ENCODE results near the gene LRTM2. TPM values are rescaled to one million over a fixed set of nuclear protein-coding genes. Genes with fewer than 3 reads are reported as not detected.

LRTM2 gene
- polyA plus RNA-seq, 1 donor (not counting 4 experiments of a cell fraction or from before 2014, with no cell fraction given), result not detected

DNA sequence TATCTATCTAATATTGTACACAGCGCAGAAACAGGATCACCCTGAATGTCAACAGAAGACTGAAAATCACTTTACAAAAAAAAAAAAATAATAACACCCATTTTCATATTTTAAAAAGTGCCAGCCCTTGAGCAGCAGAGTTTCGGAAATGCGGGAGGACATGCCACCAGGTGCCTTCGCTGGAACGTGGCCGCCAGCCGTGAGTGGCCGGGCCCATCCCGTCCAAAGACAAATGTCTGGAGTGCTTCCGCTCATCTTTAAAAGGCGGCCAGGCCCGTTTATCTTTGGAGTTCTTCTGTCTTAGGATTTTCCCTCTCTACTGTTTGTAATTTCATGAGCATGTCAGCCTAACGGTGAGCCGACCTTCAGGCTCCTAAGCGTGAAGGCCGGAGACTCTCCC, 43.5 kb downstream of the LRTM2 start:
- H3K27me3 ChIP-seq (ENCODE audit: control insufficient read depth, extremely low read depth, insufficient read depth, low read length), result peaks cover 15% of the 10 kb centered on the region
- H3K9me1 ChIP-seq (ENCODE audit: control insufficient read depth, extremely low read depth, insufficient read depth, low read length), result no peaks in the 10 kb centered on the region
- no peak overlapping the region for H2AFZ ChIP-seq (ENCODE audit: control insufficient read depth, low read length)
- FAIRE-seq (no peak), DNase-seq (ENCODE audit: low read depth, low spot score) (no peak)
- H3K36me3 ChIP-seq (ENCODE audit: control insufficient read depth in 2 of 2, extremely low read depth in 1 of 2, insufficient read depth in 2 of 2, low read length in 2 of 2), result no peaks in the 10 kb centered on the region
- dilution Hi-C loops (cut with MboI; ENCODE audit: extremely low pct_ligation_motif_present, low sequenced_read_pairs), result no loop called here
- no peaks in the 10 kb centered on the region for H3K9me3 ChIP-seq (ENCODE audit: control insufficient read depth, low read depth, low read length)
- H3K4me3 ChIP-seq (ENCODE audit: control insufficient read depth in 2 of 3, extremely low read depth in 1 of 3, insufficient read depth in 2 of 3, low read depth in 1 of 3, low read length in 3 of 3), result no peak overlapping the region
- H4K20me1 ChIP-seq (ENCODE audit: control insufficient read depth, extremely low read depth, insufficient read depth, low read length), result no peaks in the 10 kb centered on the region
- H3K27ac ChIP-seq (ENCODE audit: control insufficient read depth, insufficient read depth, low read length), result no peak overlapping the region
- no peak overlapping the region for H3K4me2 ChIP-seq (ENCODE audit: control insufficient read depth, extremely low read depth, insufficient read depth, low read depth, low read length)
- H3K4me1 ChIP-seq (ENCODE audit: control insufficient read depth, extremely low read depth, insufficient read depth, low read length), result no peaks in the 10 kb centered on the region
- H3K79me2 ChIP-seq (ENCODE audit: control insufficient read depth, insufficient read depth, low read length), result no peaks in the 10 kb centered on the region
- TF ChIP-seq, protein P1, sequence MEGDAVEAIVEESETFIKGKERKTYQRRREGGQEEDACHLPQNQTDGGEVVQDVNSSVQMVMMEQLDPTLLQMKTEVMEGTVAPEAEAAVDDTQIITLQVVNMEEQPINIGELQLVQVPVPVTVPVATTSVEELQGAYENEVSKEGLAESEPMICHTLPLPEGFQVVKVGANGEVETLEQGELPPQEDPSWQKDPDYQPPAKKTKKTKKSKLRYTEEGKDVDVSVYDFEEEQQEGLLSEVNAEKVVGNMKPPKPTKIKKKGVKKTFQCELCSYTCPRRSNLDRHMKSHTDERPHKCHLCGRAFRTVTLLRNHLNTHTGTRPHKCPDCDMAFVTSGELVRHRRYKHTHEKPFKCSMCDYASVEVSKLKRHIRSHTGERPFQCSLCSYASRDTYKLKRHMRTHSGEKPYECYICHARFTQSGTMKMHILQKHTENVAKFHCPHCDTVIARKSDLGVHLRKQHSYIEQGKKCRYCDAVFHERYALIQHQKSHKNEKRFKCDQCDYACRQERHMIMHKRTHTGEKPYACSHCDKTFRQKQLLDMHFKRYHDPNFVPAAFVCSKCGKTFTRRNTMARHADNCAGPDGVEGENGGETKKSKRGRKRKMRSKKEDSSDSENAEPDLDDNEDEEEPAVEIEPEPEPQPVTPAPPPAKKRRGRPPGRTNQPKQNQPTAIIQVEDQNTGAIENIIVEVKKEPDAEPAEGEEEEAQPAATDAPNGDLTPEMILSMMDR (optimal IDR thresholded peaks at IDR 0.05 in 1 of 3, IDR thresholded peaks at IDR 0.05 in 1 of 3, conservative IDR thresholded peaks at IDR 0.05 in 1 of 3; ENCODE audit: extremely low read depth in 1 of 3, insufficient read depth in 2 of 3, low read length in 3 of 3), result no peak
- TF ChIP-seq EZH2 (IDR thresholded peaks at IDR 0.05; ENCODE audit: low read length), result no peak
- no peak overlapping the region for H3K9ac ChIP-seq (ENCODE audit: control insufficient read depth, extremely low read depth, insufficient read depth, low read length)

DNA sequence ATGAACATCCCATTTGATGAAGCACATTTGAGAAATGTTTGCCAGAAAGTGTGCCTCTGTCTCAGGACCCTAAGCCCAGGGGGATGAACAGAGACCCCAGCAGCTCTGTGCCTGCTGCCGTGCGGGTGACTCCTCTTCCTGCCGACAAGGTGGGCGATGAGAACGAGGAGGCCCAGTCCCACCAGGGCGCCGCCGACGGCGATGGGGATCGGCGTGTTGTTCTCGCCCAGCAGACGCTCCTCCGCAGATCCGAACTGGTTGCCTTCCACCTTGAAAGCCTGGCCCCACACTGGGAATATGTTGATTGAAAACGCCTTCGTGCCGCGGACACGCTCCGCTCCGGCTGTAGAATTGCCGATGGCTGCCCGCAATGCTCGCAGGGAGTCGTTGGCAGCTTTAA, 44.1 kb downstream of the LRTM2 start:
- Histone ChIP-seq H3K9me3 (ENCODE audit: control insufficient read depth, low read depth, low read length) (no peaks in the 10 kb centered on the region), H3K9ac (ENCODE audit: control insufficient read depth, extremely low read depth, insufficient read depth, low read length) (no peak overlapping the region), H3K36me3 (ENCODE audit: control insufficient read depth in 2 of 2, extremely low read depth in 1 of 2, insufficient read depth in 2 of 2, low read length in 2 of 2) (no peaks in the 10 kb centered on the region), H3K79me2 (ENCODE audit: control insufficient read depth, insufficient read depth, low read length) (no peaks in the 10 kb centered on the region), H3K27ac (ENCODE audit: control insufficient read depth, insufficient read depth, low read length) (no peak overlapping the region), H2AFZ (ENCODE audit: control insufficient read depth, low read length) (no peak overlapping the region), H3K9me1 (ENCODE audit: control insufficient read depth, extremely low read depth, insufficient read depth, low read length) (no peaks in the 10 kb centered on the region), H3K4me2 (ENCODE audit: control insufficient read depth, extremely low read depth, insufficient read depth, low read depth, low read length) (no peak overlapping the region), H3K4me1 (ENCODE audit: control insufficient read depth, extremely low read depth, insufficient read depth, low read length) (no peaks in the 10 kb centered on the region), H4K20me1 (ENCODE audit: control insufficient read depth, extremely low read depth, insufficient read depth, low read length) (no peaks in the 10 kb centered on the region), H3K4me3 (ENCODE audit: control insufficient read depth in 2 of 3, extremely low read depth in 1 of 3, insufficient read depth in 2 of 3, low read depth in 1 of 3, low read length in 3 of 3) (no peak overlapping the region), H3K27me3 (ENCODE audit: control insufficient read depth, extremely low read depth, insufficient read depth, low read length) (peaks cover 15% of the 10 kb centered on the region)
- TF ChIP-seq, protein P1 (optimal IDR thresholded peaks at IDR 0.05 in 1 of 3, IDR thresholded peaks at IDR 0.05 in 1 of 3, conservative IDR thresholded peaks at IDR 0.05 in 1 of 3; ENCODE audit: extremely low read depth in 1 of 3, insufficient read depth in 2 of 3, low read length in 3 of 3), result no peak
- TF ChIP-seq EZH2 (IDR thresholded peaks at IDR 0.05; ENCODE audit: low read length), result no peak
- dilution Hi-C loops (cut with MboI; ENCODE audit: extremely low pct_ligation_motif_present, low sequenced_read_pairs), result no loop called here
- FAIRE-seq (no peak), DNase-seq (ENCODE audit: low read depth, low spot score) (no peak)
